Caco-2 (cell line): ENCODE data around the gene SAMD4B. TPM values are rescaled to one million over a fixed set of nuclear protein-coding genes. Genes with fewer than 3 reads are reported as not detected.

Experiments
- BruUV-seq: library from RNA; stranded (reverse); fragments of 400-500 nt; replicated peaks from 2 replicates; lab custom pipeline; 2021; lab: Mats Ljungman, UMichigan
- CTCF ChIA-PET: fragments of 300-600 bp; sonication (Branson Sonifier 250); formaldehyde crosslinking; loops from one replicate; lab custom pipeline; 2022; ENCODE audit warnings: antibody characterized with exemption; lab: Charles Lee
- POLR2A ChIA-PET: fragments of 300-600 bp; sonication (Branson Sonifier 250); formaldehyde crosslinking; loops from one replicate; lab custom pipeline; 2022; ENCODE audit warnings: antibody characterized with exemption; lab: Charles Lee
- DNase-seq, 2 experiments: peaks; one replicate each; pipeline versions ENCODE4 v3.0.0 to v3.0.0-alpha.2; 2020 to 2022
- H3K27me3 ChIP-seq: replicated peaks from 2 replicates; pipeline ENCODE4 v1.6.0; 2011; ENCODE audit warnings: low read length; ENCODE audit not compliant: control insufficient read depth, insufficient read depth
- H3K36me3 ChIP-seq: 2 replicates; pipeline ENCODE4 v1.5.1; 2011; ENCODE audit warnings: low read length; ENCODE audit not compliant: control insufficient read depth, insufficient read depth
- H3K4me1 ChIP-seq: fragments of 250-450 bp; sonication (Bioruptor Pico); 2 replicates; pipeline ENCODE4 v1.5.1; 2020; ENCODE audit warnings: mild to moderate bottlenecking
- H3K4me3 ChIP-seq: 2 replicates; pipeline ENCODE4 v1.5.1; 2011; ENCODE audit warnings: low read depth, mild to moderate bottlenecking, control low read depth, low read length
- H3K9me3 ChIP-seq: fragments of 250-450 bp; sonication (Bioruptor Pico); 2 replicates; pipeline ENCODE4 v1.5.1; 2020; ENCODE audit warnings: mild to moderate bottlenecking, moderate library complexity
- H3K27ac Mint-ChIP-seq: one replicate; pipeline ENCODE4 v1.8.0; 2022; ENCODE audit warnings: mixed read lengths; ENCODE audit not compliant: unreplicated experiment
- H3K27me3 Mint-ChIP-seq: one replicate; pipeline ENCODE4 v1.8.0; 2022; ENCODE audit warnings: mixed read lengths; ENCODE audit not compliant: insufficient read depth, unreplicated experiment
- H3K36me3 Mint-ChIP-seq: one replicate; pipeline ENCODE4 v1.8.0; 2022; ENCODE audit warnings: mild to moderate bottlenecking, mixed read lengths; ENCODE audit not compliant: insufficient read depth, unreplicated experiment
- H3K4me1 Mint-ChIP-seq: one replicate; pipeline ENCODE4 v1.8.0; 2022; ENCODE audit warnings: low read depth, mixed read lengths; ENCODE audit not compliant: unreplicated experiment
- H3K4me3 Mint-ChIP-seq: one replicate; pipeline ENCODE4 v1.8.0; 2022; ENCODE audit warnings: mild to moderate bottlenecking, moderate library complexity, mixed read lengths; ENCODE audit not compliant: unreplicated experiment
- H3K9me3 Mint-ChIP-seq: one replicate; pipeline ENCODE4 v1.8.0; 2022; ENCODE audit warnings: mixed read lengths; ENCODE audit not compliant: unreplicated experiment
- CTCF ChIP-seq, 2 experiments: fragments of 200-600 bp in 1 of 2; IDR thresholded peaks; 1 replicate in 1 of 2; 2 replicates in 1 of 2; pipeline versions ENCODE4 v1.5.1 to v1.8.0; 2011 to 2022; ENCODE audit warnings: antibody characterized with exemption in 1 of 2, control low read depth in 1 of 2, inconsistent platforms in 1 of 2, low read depth in 1 of 2, low read length in 1 of 2, mild to moderate bottlenecking in 1 of 2, moderate library complexity in 1 of 2; ENCODE audit not compliant: insufficient read depth in 1 of 2, severe bottlenecking in 1 of 2, unreplicated experiment in 1 of 2
- intact Hi-C: fragments of 100-400 bp; cut with micrococcal nuclease; formaldehyde crosslinking; loops from one replicate; pipeline ENCODE4 v1.10.0; 2022; ENCODE audit not compliant: unreplicated experiment
- total RNA-seq: library from RNA; stranded (reverse); gene quantifications from 2 replicates; pipeline ENCODE4 v1.2.3, GENCODE V29; 2022

Gene SAMD4B
- total RNA-seq, 1 experiment from 2014 or later = 132 TPM

DNA sequence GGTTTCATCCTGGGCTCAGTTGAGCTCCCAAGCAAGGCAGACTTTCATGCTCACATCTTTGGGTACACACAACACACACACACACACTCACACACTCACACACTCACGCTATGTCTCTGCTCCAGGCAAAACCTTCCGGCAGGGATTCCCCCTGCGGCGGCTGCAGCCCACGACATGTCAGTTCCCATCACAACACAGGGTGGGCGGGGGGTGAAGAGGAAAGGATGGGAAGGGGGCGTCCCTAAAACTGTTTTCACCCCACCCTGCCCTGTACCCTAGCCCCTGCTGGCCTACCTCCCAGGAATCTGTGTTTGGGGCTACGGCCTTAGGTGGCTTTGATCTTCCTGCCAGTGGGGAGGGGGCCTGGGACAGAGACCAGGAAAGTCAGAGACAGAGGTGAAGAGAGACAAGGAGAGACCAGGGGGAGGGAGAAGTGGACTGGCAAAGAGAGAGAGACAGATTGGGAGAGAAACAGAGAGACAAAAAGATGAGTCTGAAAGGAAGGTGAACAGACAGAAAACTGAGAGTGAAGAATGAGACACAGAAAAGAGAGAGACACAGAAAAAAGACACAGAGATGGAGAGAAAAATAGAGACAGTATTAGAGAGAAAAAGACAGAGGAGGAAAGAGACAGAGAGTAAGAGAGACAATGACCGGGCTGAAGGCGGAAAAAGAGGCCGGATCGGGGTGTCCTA is 25.4 kb upstream of the SAMD4B start:
- peaks cover 14% of the 10 kb centered on the region for H3K4me1 ChIP-seq
- H3K4me1 Mint-ChIP-seq = peaks cover 25% of the 10 kb centered on the region
- no peaks in the 10 kb centered on the region; the same call in 1 of the 2 replicates for H3K36me3 ChIP-seq
- H3K4me3 Mint-ChIP-seq = no peak overlapping the region
- no peaks in the 10 kb centered on the region for H3K27me3 Mint-ChIP-seq
- no peak for DNase-seq
- H3K9me3 Mint-ChIP-seq = no peaks in the 10 kb centered on the region
- H3K36me3 Mint-ChIP-seq = peaks cover 24% of the 10 kb centered on the region
- H3K4me3 ChIP-seq = no peak overlapping the region
- H3K27me3 ChIP-seq = no peaks in the 10 kb centered on the region
- ChIA-PET CTCF (no interaction called here), POLR2A (no interaction called here)
- no peak for TF ChIP-seq CTCF (IDR thresholded peaks at IDR 0.05; ENCODE audit: insufficient read depth in 1 of 2, low read depth in 1 of 2, low read length in 1 of 2, severe bottlenecking in 1 of 2, unreplicated experiment in 1 of 2)
- H3K9me3 ChIP-seq = no peaks in the 10 kb centered on the region
- intact Hi-C loops = no loop called here
- H3K27ac Mint-ChIP-seq = no peak overlapping the region
- BruUV-seq = no TSS peak

DNA sequence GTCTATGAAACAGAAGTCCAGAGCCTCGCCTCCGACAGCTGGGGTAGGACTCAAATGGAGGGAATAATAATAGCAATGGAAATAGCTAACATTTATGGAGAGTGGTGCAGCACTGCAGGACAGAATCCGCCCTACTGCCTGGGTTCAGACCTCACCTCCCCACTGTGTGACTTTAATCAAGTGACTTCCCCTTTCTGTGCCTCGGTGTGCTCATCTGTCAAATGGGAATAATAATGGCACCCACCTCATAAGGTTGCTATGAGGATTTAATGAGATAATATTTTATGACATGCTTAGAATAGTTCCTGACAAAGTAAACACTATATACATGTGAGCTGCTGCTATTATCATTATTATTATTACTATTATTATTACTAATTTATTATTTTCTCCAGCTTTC is 24.7 kb upstream of the SAMD4B start:
- TF ChIP-seq CTCF (IDR thresholded peaks at IDR 0.05; ENCODE audit: insufficient read depth in 1 of 2, low read depth in 1 of 2, low read length in 1 of 2, severe bottlenecking in 1 of 2, unreplicated experiment in 1 of 2) = no peak
- H3K4me3 ChIP-seq = no peak overlapping the region
- Mint-ChIP-seq H3K27me3 (no peaks in the 10 kb centered on the region), H3K4me1 (peaks cover 25% of the 10 kb centered on the region), H3K36me3 (peaks cover 18% of the 10 kb centered on the region), H3K9me3 (no peaks in the 10 kb centered on the region), H3K27ac (no peak overlapping the region), H3K4me3 (no peak overlapping the region)
- POLR2A ChIA-PET = no interaction called here
- no peak for DNase-seq
- H3K4me1 ChIP-seq = peaks cover 14% of the 10 kb centered on the region
- no peaks in the 10 kb centered on the region; the same call in 1 of the 2 replicates for H3K36me3 ChIP-seq
- no peaks in the 10 kb centered on the region for H3K9me3 ChIP-seq
- H3K27me3 ChIP-seq = no peaks in the 10 kb centered on the region
- intact Hi-C loops = no loop called here
- CTCF ChIA-PET = no interaction called here
- BruUV-seq = no TSS peak

DNA sequence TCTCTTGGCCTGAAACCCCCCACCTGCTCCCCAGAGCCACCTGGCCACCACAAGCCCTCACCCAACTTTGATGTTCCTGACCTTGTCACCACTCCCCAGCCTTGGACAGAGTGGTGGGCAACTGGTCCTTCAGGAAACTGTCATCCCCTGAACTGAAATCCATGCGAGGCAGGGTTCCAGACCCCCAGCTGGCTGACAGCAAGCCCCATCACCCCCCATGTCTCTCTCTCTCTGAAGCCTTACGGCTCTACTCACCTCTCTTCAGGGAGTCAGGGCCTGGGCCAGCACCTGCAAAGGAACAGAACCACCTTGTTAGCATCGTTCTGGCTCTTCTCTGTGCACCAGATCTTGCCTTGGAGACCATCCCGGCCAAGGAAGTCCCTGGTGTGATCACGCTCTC is 24.1 kb upstream of the SAMD4B start:
- Mint-ChIP-seq H3K9me3 (no peaks in the 10 kb centered on the region), H3K4me1 (peaks cover 29% of the 10 kb centered on the region), H3K4me3 (no peak overlapping the region), H3K36me3 (peaks cover 18% of the 10 kb centered on the region), H3K27ac (no peak overlapping the region), H3K27me3 (no peaks in the 10 kb centered on the region)
- ChIA-PET POLR2A (no interaction called here), CTCF (no interaction called here)
- BruUV-seq = no TSS peak
- Histone ChIP-seq H3K9me3 (no peaks in the 10 kb centered on the region), H3K4me1 (peaks cover 14% of the 10 kb centered on the region), H3K4me3 (no peak overlapping the region), H3K27me3 (no peaks in the 10 kb centered on the region), H3K36me3 (no peaks in the 10 kb centered on the region; the same call in 1 of the 2 replicates)
- no peak for TF ChIP-seq CTCF (IDR thresholded peaks at IDR 0.05; ENCODE audit: insufficient read depth in 1 of 2, low read depth in 1 of 2, low read length in 1 of 2, severe bottlenecking in 1 of 2, unreplicated experiment in 1 of 2)
- intact Hi-C loops = no loop called here
- DNase-seq = no peak
